Neural progenitor cell (in vitro differentiated cells): Measurements from ENCODE around the gene TRPV2. TPM values are rescaled to one million over a fixed set of nuclear protein-coding genes. Genes with fewer than 3 reads are reported as not detected.
A peak's percentile ranks its signal among the peaks of the same experiment; 100 is the strongest.

ENCODE experiments used
- DNase-seq: peaks from one replicate; pipeline ENCODE4 v3.0.0-alpha.2; 2016; ENCODE audit warnings: low spot score
- H2AFZ ChIP-seq: fragments of 200-600 bp; sonication (generic); replicated peaks from 2 replicates; pipeline ENCODE4 v1.6.1; 2016; ENCODE audit warnings: antibody characterized with exemption
- H3F3A ChIP-seq: fragments of 200-600 bp; sonication (generic); 2 replicates; pipeline ENCODE4 v1.6.1; 2016; ENCODE audit warnings: antibody characterized with exemption, low read depth
- H3K27ac ChIP-seq: fragments of 200-600 bp; sonication (generic); 2 replicates; pipeline ENCODE4 v1.5.1; 2016; ENCODE audit warnings: mild to moderate bottlenecking
- H3K27me3 ChIP-seq: fragments of 200-600 bp; sonication (generic); 2 replicates; pipeline ENCODE4 v1.6.1; 2016; ENCODE audit warnings: mild to moderate bottlenecking, moderate library complexity
- H3K36me3 ChIP-seq: fragments of 200-600 bp; sonication (generic); 2 replicates; pipeline ENCODE4 v1.5.1; 2016
- H3K4me1 ChIP-seq: fragments of 200-600 bp; sonication (generic); 2 replicates; pipeline ENCODE4 v1.6.1; 2016; ENCODE audit warnings: mixed run types
- H3K4me2 ChIP-seq: fragments of 200-600 bp; sonication (generic); 2 replicates; pipeline ENCODE4 v1.6.1; 2016
- H3K4me3 ChIP-seq: fragments of 200-600 bp; sonication (generic); 2 replicates; pipeline ENCODE4 v1.5.1; 2016
- H3K79me2 ChIP-seq: fragments of 200-600 bp; sonication (generic); 2 replicates; pipeline ENCODE4 v1.6.1; 2016; ENCODE audit warnings: low read depth
- H3K9ac ChIP-seq: fragments of 200-600 bp; sonication (generic); 2 replicates; pipeline ENCODE4 v1.6.1; 2016
- H3K9me3 ChIP-seq: fragments of 200-600 bp; sonication (generic); 2 replicates; pipeline ENCODE4 v1.5.1; 2016; ENCODE audit warnings: low read depth
- H4K20me1 ChIP-seq: fragments of 200-600 bp; sonication (generic); 2 replicates; pipeline ENCODE4 v1.6.1; 2016; ENCODE audit warnings: low read depth
- H3K27ac Mint-ChIP-seq: 3 replicates; pipeline ENCODE4 v1.8.0; 2021; ENCODE audit warnings: mixed read lengths
- H3K27me3 Mint-ChIP-seq: 2 replicates; pipeline ENCODE4 v1.8.0; 2022; ENCODE audit warnings: low read depth, mild to moderate bottlenecking, inconsistent platforms, moderate library complexity, mixed read lengths; ENCODE audit not compliant: insufficient read depth
- H3K36me3 Mint-ChIP-seq: 3 replicates; pipeline ENCODE4 v1.8.0; 2021; ENCODE audit warnings: mixed read lengths
- H3K4me1 Mint-ChIP-seq: 3 replicates; pipeline ENCODE4 v1.8.0; 2021; ENCODE audit warnings: mixed read lengths
- H3K4me3 Mint-ChIP-seq: 3 replicates; pipeline ENCODE4 v1.8.0; 2021; ENCODE audit warnings: mild to moderate bottlenecking, moderate library complexity, mixed read lengths
- H3K9me3 Mint-ChIP-seq: 3 replicates; pipeline ENCODE4 v1.8.0; 2020; ENCODE audit warnings: mixed read lengths
- CTCF ChIP-seq: fragments of 200-600 bp; sonication (generic); IDR thresholded peaks from 2 replicates; pipeline ENCODE4 v1.5.1; 2017; ENCODE audit warnings: antibody characterized with exemption, mild to moderate bottlenecking
- EZH2 ChIP-seq: fragments of 200-600 bp; sonication (generic); IDR thresholded peaks from 2 replicates; pipeline ENCODE4 v1.6.1; 2017; ENCODE audit warnings: antibody characterized with exemption, mild to moderate bottlenecking, moderate library complexity
- EZH2phosphoT487 ChIP-seq: fragments of 200-600 bp; sonication (generic); IDR thresholded peaks from 2 replicates; pipeline ENCODE4 v1.6.1; 2017; ENCODE audit warnings: antibody characterized with exemption
- total RNA-seq: library from RNA; depleted of rRNA; stranded (reverse); fragments of >200 nt; gene quantifications from 2 replicates; pipeline ENCODE4 v1.2.3, GENCODE V29; 2015; ENCODE audit warnings: low replicate concordance

The TRPV2 gene
- total RNA-seq, 1 donor from 2014 or later = 0.49 TPM

- Histone ChIP-seq H3F3A (no peaks in the 10 kb centered on the region), H3K4me1 (peaks cover 20% of the 10 kb centered on the region), H3K36me3 (no peaks in the 10 kb centered on the region), H3K27ac (no peak overlapping the region), H4K20me1 (peaks cover 9% of the 10 kb centered on the region), H3K27me3 (no peaks in the 10 kb centered on the region), H3K4me3 (no peak overlapping the region), H3K79me2 (no peaks in the 10 kb centered on the region), H3K9ac (no peak overlapping the region), H3K9me3 (no peaks in the 10 kb centered on the region), H3K4me2 (no peak overlapping the region), H2AFZ (no peak overlapping the region)
- Mint-ChIP-seq H3K27ac (no peak overlapping the region), H3K4me3 (no peak overlapping the region), H3K9me3 (no peaks in the 10 kb centered on the region), H3K27me3 (peaks cover 5% of the 10 kb centered on the region), H3K36me3 (peaks cover 7% of the 10 kb centered on the region), H3K4me1 (peaks cover 36% of the 10 kb centered on the region)
- no peak for TF ChIP-seq CTCF
- TF ChIP-seq EZH2phosphoT487 = no peak
- TF ChIP-seq EZH2 = no peak
- no peak for DNase-seq
Measured at GRCh38 chr17:16468428-16468992, 53.1 kb downstream of the TRPV2 start.

- peaks cover 3% of the 10 kb centered on the region for H3K27me3 Mint-ChIP-seq
- no peaks in the 10 kb centered on the region for H3K27me3 ChIP-seq
- peaks cover 41% of the 10 kb centered on the region for H3K4me1 Mint-ChIP-seq
- no peaks in the 10 kb centered on the region for H3F3A ChIP-seq
- no peaks in the 10 kb centered on the region for H3K36me3 ChIP-seq
- no peaks in the 10 kb centered on the region for H3K79me2 ChIP-seq
- TF ChIP-seq CTCF (no peak), EZH2 (no peak), EZH2phosphoT487 (no peak)
- no peak overlapping the region for H3K9ac ChIP-seq
- no peaks in the 10 kb centered on the region for H3K9me3 Mint-ChIP-seq
- H3K9me3 ChIP-seq = no peaks in the 10 kb centered on the region
- peaks cover 4% of the 10 kb centered on the region for H4K20me1 ChIP-seq
- peaks cover 25% of the 10 kb centered on the region for H3K4me1 ChIP-seq
- DNase-seq = no peak
- H3K4me2 ChIP-seq = no peak overlapping the region
- peaks cover 7% of the 10 kb centered on the region for H3K36me3 Mint-ChIP-seq
- H3K4me3 Mint-ChIP-seq = no peak overlapping the region
- no peak overlapping the region for H2AFZ ChIP-seq
- peak overlapping the region; percentile 2 for H3K27ac Mint-ChIP-seq
- no peak overlapping the region for H3K27ac ChIP-seq
- H3K4me3 ChIP-seq = no peak overlapping the region
Measured at GRCh38 chr17:16470265-16470664, 54.9 kb downstream of the TRPV2 start.

GRCh38 chr17:16471295-16471694 lies 55.9 kb downstream of the TRPV2 start:
- DNase-seq = no peak
- no peak overlapping the region for H3K9ac ChIP-seq
- no peak overlapping the region for H3K4me2 ChIP-seq
- peaks cover 25% of the 10 kb centered on the region for H3K4me1 ChIP-seq
- no peak overlapping the region for H3K4me3 Mint-ChIP-seq
- peaks cover 41% of the 10 kb centered on the region for H3K4me1 Mint-ChIP-seq
- H3K4me3 ChIP-seq = no peak overlapping the region
- no peak overlapping the region for H3K27ac Mint-ChIP-seq
- H3K27ac ChIP-seq = no peak overlapping the region
- peaks cover 7% of the 10 kb centered on the region for H3K36me3 Mint-ChIP-seq
- peaks cover 3% of the 10 kb centered on the region for H3K27me3 Mint-ChIP-seq
- no peaks in the 10 kb centered on the region for H3F3A ChIP-seq
- no peaks in the 10 kb centered on the region for H3K27me3 ChIP-seq
- H2AFZ ChIP-seq = no peak overlapping the region
- H3K36me3 ChIP-seq = no peaks in the 10 kb centered on the region
- H3K79me2 ChIP-seq = no peaks in the 10 kb centered on the region
- TF ChIP-seq CTCF (no peak), EZH2phosphoT487 (no peak), EZH2 (no peak)
- H3K9me3 ChIP-seq = no peaks in the 10 kb centered on the region
- no peaks in the 10 kb centered on the region for H3K9me3 Mint-ChIP-seq
- H4K20me1 ChIP-seq = peaks cover 4% of the 10 kb centered on the region
